Neural cell (in vitro differentiated cells): Measurements from ENCODE around the gene RDM1. TPM values are rescaled to one million over a fixed set of nuclear protein-coding genes. Genes with fewer than 3 reads are reported as not detected.

ENCODE experiments used
- H2AFZ ChIP-seq: fragments of 200-600, 300-800 bp; sonication (generic), shearing (Covaris generic); 2 replicates; pipeline ENCODE4 v1.6.0; 2014; ENCODE audit warnings: low read depth, mild to moderate bottlenecking, antibody characterized with exemption, low read length, moderate library complexity
- H3F3A ChIP-seq: fragments of 200-600 bp; shearing (Covaris generic); 2 replicates; pipeline ENCODE4 v1.6.1; 2016; ENCODE audit warnings: mild to moderate bottlenecking, moderate library complexity, mixed read lengths, antibody characterized with exemption, low read length; ENCODE audit not compliant: insufficient read depth, poor library complexity, severe bottlenecking
- H3K27ac ChIP-seq: fragments of 200-600, 300-800 bp; sonication (generic), shearing (Covaris generic); 2 replicates; pipeline ENCODE4 v1.5.1; 2014; ENCODE audit warnings: mild to moderate bottlenecking, low read length, moderate library complexity
- H3K27me3 ChIP-seq: fragments of 300-800, 200-600 bp; sonication (generic), shearing (Covaris generic); 2 replicates; pipeline ENCODE4 v1.6.0; 2014; ENCODE audit warnings: mild to moderate bottlenecking, low read depth, low read length, moderate library complexity; ENCODE audit not compliant: insufficient read depth
- H3K36me3 ChIP-seq: fragments of 300-800, 200-600 bp; sonication (generic), shearing (Covaris generic); 2 replicates; pipeline ENCODE4 v1.5.1; 2014; ENCODE audit warnings: mild to moderate bottlenecking, antibody characterized with exemption, low read length, moderate library complexity; ENCODE audit not compliant: insufficient read depth
- H3K4me2 ChIP-seq: fragments of 300-800, 200-600 bp; sonication (generic), shearing (Covaris generic); 2 replicates; pipeline ENCODE4 v1.6.0; 2014; ENCODE audit warnings: mild to moderate bottlenecking, low read length
- H3K4me3 ChIP-seq: fragments of 300-800, 200-600 bp; sonication (generic), shearing (Covaris generic); 2 replicates; pipeline ENCODE4 v1.5.1; 2014; ENCODE audit warnings: mild to moderate bottlenecking, low read length, moderate library complexity
- H3K79me2 ChIP-seq: fragments of 200-600 bp; shearing (Covaris generic); replicated peaks from 2 replicates; pipeline ENCODE4 v1.6.0; 2014; ENCODE audit warnings: mild to moderate bottlenecking, low read length, moderate library complexity; ENCODE audit not compliant: insufficient read depth
- H3K9ac ChIP-seq: fragments of 300-800, 200-600 bp; sonication (generic), shearing (Covaris generic); 2 replicates; pipeline ENCODE4 v1.6.1; 2016; ENCODE audit warnings: mild to moderate bottlenecking, low read length, mixed read lengths
- H3K9me2 ChIP-seq: fragments of 200-600 bp; shearing (Covaris generic); 2 replicates; pipeline ENCODE4 v1.6.1; 2016; ENCODE audit warnings: mild to moderate bottlenecking, low read length, mixed read lengths; ENCODE audit not compliant: insufficient read depth
- H3K9me3 ChIP-seq: fragments of 200-600, 300-800 bp; sonication (generic), shearing (Covaris generic); 2 replicates; pipeline ENCODE4 v1.6.1; 2016; ENCODE audit warnings: mild to moderate bottlenecking, mixed run types, low read length, moderate library complexity, mixed read lengths
- H4K20me1 ChIP-seq: fragments of 200-600 bp; shearing (Covaris generic); 2 replicates; pipeline ENCODE4 v1.6.1; 2016; ENCODE audit warnings: mild to moderate bottlenecking, mixed run types; ENCODE audit not compliant: insufficient read depth
- CTCF ChIP-seq: fragments of 450-650 bp; IDR thresholded peaks from 2 replicates; pipeline ENCODE4 v1.5.1; 2014; ENCODE audit warnings: antibody characterized with exemption, mild to moderate bottlenecking, moderate library complexity; ENCODE audit not compliant: poor library complexity, severe bottlenecking
- EP300 ChIP-seq: fragments of 450-650 bp; conservative IDR thresholded peaks from 2 replicates; pipeline ENCODE4 v1.6.1; 2014; ENCODE audit warnings: antibody characterized with exemption, mild to moderate bottlenecking, moderate library complexity; ENCODE audit not compliant: poor library complexity, severe bottlenecking
- EZH2 ChIP-seq: fragments of 200-600, 300-800 bp; shearing (Covaris generic), sonication (generic); IDR thresholded peaks from 2 replicates; pipeline ENCODE4 v1.6.1; 2014; ENCODE audit warnings: antibody characterized with exemption, low read length, borderline replicate concordance, mild to moderate bottlenecking; ENCODE audit not compliant: insufficient read depth, poor library complexity, severe bottlenecking
- MXI1 ChIP-seq: fragments of 450-650 bp; conservative IDR thresholded peaks from 2 replicates; pipeline ENCODE4 v1.6.1; 2014; ENCODE audit warnings: antibody characterized with exemption, mild to moderate bottlenecking; ENCODE audit not compliant: poor library complexity, severe bottlenecking
- POLR2AphosphoS5 ChIP-seq: IDR thresholded peaks from 2 replicates; pipeline ENCODE4 v1.6.1; 2012
- RAD21 ChIP-seq: fragments of 450-650 bp; conservative IDR thresholded peaks from 2 replicates; pipeline ENCODE4 v1.6.1; 2014; ENCODE audit warnings: antibody characterized with exemption, mild to moderate bottlenecking, moderate library complexity
- REST ChIP-seq: IDR thresholded peaks from 2 replicates; pipeline ENCODE4 v1.6.1; 2012; ENCODE audit warnings: borderline replicate concordance
- SMC3 ChIP-seq: fragments of 450-650 bp; conservative IDR thresholded peaks from 2 replicates; pipeline ENCODE4 v1.6.1; 2014; ENCODE audit warnings: antibody characterized with exemption, mild to moderate bottlenecking, moderate library complexity; ENCODE audit not compliant: poor library complexity
- TAF1 ChIP-seq: IDR thresholded peaks from 2 replicates; pipeline ENCODE4 v1.6.1; 2012; ENCODE audit warnings: low read depth
- polyA plus RNA-seq: library from polyadenylated mRNA; depleted of rRNA; stranded (reverse); fragments of >200 nt; gene quantifications from 2 replicates; pipeline ENCODE4 v1.2.3, GENCODE V29; 2014

Gene RDM1
- polyA plus RNA-seq, 1 donor from 2014 or later = not detected

GRCh38 chr17:35901631-35902175 is 28.9 kb downstream of the RDM1 start:
- no peaks in the 10 kb centered on the region for H3K9me3 ChIP-seq
- H3K4me3 ChIP-seq = no peak overlapping the region
- no peak overlapping the region for H3K9ac ChIP-seq
- no peaks in the 10 kb centered on the region for H3K9me2 ChIP-seq
- no peaks in the 10 kb centered on the region for H3K27me3 ChIP-seq
- H3F3A ChIP-seq = no peaks in the 10 kb centered on the region
- H3K4me2 ChIP-seq = no peak overlapping the region
- no peaks in the 10 kb centered on the region for H3K79me2 ChIP-seq
- H3K27ac ChIP-seq = no peak overlapping the region
- H2AFZ ChIP-seq = no peak overlapping the region
- TF ChIP-seq EZH2 = no peak
- no peaks in the 10 kb centered on the region for H4K20me1 ChIP-seq
- H3K36me3 ChIP-seq = no peaks in the 10 kb centered on the region

- H3K4me3 ChIP-seq = no peak overlapping the region
- H3K9ac ChIP-seq = no peak overlapping the region
- no peak overlapping the region for H2AFZ ChIP-seq
- H3K9me2 ChIP-seq = no peaks in the 10 kb centered on the region
- no peaks in the 10 kb centered on the region for H3F3A ChIP-seq
- TF ChIP-seq EZH2 = no peak
- no peak for TF ChIP-seq CTCF
- TF ChIP-seq POLR2AphosphoS5 = no peak
- no peak for TF ChIP-seq RAD21
- TF ChIP-seq TAF1 = no peak
- no peak for TF ChIP-seq EP300
- no peak for TF ChIP-seq MXI1
- H3K27me3 ChIP-seq = no peaks in the 10 kb centered on the region
- no peak overlapping the region for H3K27ac ChIP-seq
- H3K79me2 ChIP-seq = no peaks in the 10 kb centered on the region
- no peaks in the 10 kb centered on the region for H3K9me3 ChIP-seq
- H4K20me1 ChIP-seq = no peaks in the 10 kb centered on the region
- H3K36me3 ChIP-seq = no peaks in the 10 kb centered on the region
- H3K4me2 ChIP-seq = no peak overlapping the region
These were observed 29.7 kb downstream of the RDM1 start for GRCh38 chr17:35900708-35901480.

GRCh38 chr17:35900280-35900679 is 30.3 kb downstream of the RDM1 start:
- Histone ChIP-seq H3K36me3 (no peaks in the 10 kb centered on the region), H3K27ac (no peak overlapping the region), H4K20me1 (no peaks in the 10 kb centered on the region), H3F3A (no peaks in the 10 kb centered on the region), H3K9me2 (no peaks in the 10 kb centered on the region), H3K79me2 (no peaks in the 10 kb centered on the region), H3K9me3 (no peaks in the 10 kb centered on the region), H3K4me2 (no peak overlapping the region), H3K9ac (no peak overlapping the region), H2AFZ (no peak overlapping the region), H3K27me3 (no peaks in the 10 kb centered on the region), H3K4me3 (no peak overlapping the region)
- TF ChIP-seq TAF1 = no peak
- no peak for TF ChIP-seq RAD21
- no peak for TF ChIP-seq POLR2AphosphoS5
- TF ChIP-seq REST = no peak
- no peak for TF ChIP-seq SMC3
